ENCODE measurements around the gene ATG4C.

DNA sequence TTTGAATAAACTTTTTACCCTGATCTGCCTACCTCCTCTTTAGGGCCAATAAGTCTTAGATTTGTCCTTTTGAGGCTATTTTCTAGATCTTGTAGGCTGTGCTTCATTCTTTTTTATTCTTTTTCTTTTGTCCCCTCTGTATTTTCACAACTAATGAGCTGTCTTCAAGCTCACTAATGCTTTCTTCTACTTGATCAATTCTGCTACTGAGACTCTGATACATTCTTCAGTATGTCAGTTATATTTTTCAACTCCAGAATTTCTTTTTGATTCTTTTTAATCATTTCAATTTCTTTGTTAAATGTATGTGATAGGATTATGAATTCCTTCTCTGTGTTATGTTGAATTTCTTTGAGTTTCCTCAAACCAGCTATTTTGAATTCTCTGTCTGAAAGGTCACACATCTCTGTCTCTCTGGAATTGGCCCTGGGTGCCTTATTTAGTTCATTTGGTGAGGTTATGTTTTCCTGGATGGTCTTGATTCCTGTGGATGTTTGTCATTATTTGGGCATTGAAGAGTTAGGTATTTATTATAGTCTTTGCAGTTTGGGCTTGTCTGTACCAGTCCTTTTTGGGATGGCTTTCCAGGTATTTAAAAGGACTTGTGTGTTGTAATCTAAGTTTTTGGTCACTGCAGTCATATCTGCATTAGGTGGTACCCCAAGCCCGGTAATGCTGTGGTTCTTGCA, 11.2 kb upstream of the ATG4C start:
- TF ChIP-seq POLR2A (IDR thresholded peaks at IDR 0.05), result no peak
- TF ChIP-seq POLR2AphosphoS5 (IDR thresholded peaks at IDR 0.05), result no peak
- TF ChIP-seq, protein P1, sequence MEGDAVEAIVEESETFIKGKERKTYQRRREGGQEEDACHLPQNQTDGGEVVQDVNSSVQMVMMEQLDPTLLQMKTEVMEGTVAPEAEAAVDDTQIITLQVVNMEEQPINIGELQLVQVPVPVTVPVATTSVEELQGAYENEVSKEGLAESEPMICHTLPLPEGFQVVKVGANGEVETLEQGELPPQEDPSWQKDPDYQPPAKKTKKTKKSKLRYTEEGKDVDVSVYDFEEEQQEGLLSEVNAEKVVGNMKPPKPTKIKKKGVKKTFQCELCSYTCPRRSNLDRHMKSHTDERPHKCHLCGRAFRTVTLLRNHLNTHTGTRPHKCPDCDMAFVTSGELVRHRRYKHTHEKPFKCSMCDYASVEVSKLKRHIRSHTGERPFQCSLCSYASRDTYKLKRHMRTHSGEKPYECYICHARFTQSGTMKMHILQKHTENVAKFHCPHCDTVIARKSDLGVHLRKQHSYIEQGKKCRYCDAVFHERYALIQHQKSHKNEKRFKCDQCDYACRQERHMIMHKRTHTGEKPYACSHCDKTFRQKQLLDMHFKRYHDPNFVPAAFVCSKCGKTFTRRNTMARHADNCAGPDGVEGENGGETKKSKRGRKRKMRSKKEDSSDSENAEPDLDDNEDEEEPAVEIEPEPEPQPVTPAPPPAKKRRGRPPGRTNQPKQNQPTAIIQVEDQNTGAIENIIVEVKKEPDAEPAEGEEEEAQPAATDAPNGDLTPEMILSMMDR (IDR thresholded peaks at IDR 0.05), result no peak
- no peak for TF ChIP-seq EP300 (IDR thresholded peaks at IDR 0.05; ENCODE audit: low read depth)

All from transverse colon (tissue), 4 donors.